ENCODE data around the gene CDKL2.
"Not testable (repeated sequence)": the region's sequence is repeated elsewhere in the genome, so short reads cannot be mapped to it uniquely, and the experiment has no call there.

CDKL2 gene

GRCh38 chr4:75664604-75665003 is 34.3 kb upstream of the CDKL2 start:
- not testable (repeated sequence) for H3K27me3 ChIP-seq (ENCODE audit: control insufficient read depth, insufficient read depth, low read length); H3K4me2 ChIP-seq (ENCODE audit: low read length); H3K4me3 ChIP-seq (ENCODE audit: low read length); H3K9ac ChIP-seq (ENCODE audit: low read depth, low read length); H3K4me1 ChIP-seq (ENCODE audit: control insufficient read depth, insufficient read depth, low read length); H3K9me3 ChIP-seq (replicated peaks; ENCODE audit: low read length); H3K36me3 ChIP-seq (ENCODE audit: insufficient read depth, low read length)

- Histone ChIP-seq H3K27me3 (ENCODE audit: control insufficient read depth, insufficient read depth, low read length) (no peaks in the 10 kb centered on the region), H3K36me3 (ENCODE audit: insufficient read depth, low read length) (peaks cover 15% of the 10 kb centered on the region), H3K4me3 (ENCODE audit: low read length) (no peak overlapping the region), H3K9me3 (replicated peaks; ENCODE audit: low read length) (no peaks in the 10 kb centered on the region), H3K4me1 (ENCODE audit: control insufficient read depth, insufficient read depth, low read length) (peaks cover 10% of the 10 kb centered on the region), H3K9ac (ENCODE audit: low read depth, low read length) (no peak overlapping the region), H3K4me2 (ENCODE audit: low read length) (no peak overlapping the region)
Observed at GRCh38 chr4:75662626-75663025, 32.3 kb upstream of the CDKL2 start.

- H3K9ac ChIP-seq (ENCODE audit: low read depth, low read length), result no peak overlapping the region
- H3K4me1 ChIP-seq (ENCODE audit: control insufficient read depth, insufficient read depth, low read length), result peaks cover 5% of the 10 kb centered on the region
Observed at GRCh38 chr4:75660491-75660890, 30.2 kb upstream of the CDKL2 start.

GRCh38 chr4:75659512-75660031 is 29.2 kb upstream of the CDKL2 start:
- H3K4me1 ChIP-seq (ENCODE audit: control insufficient read depth, insufficient read depth, low read length), result peaks cover 5% of the 10 kb centered on the region
- H3K4me2 ChIP-seq (ENCODE audit: low read length), result no peak overlapping the region
- peaks cover 39% of the 10 kb centered on the region for H3K36me3 ChIP-seq (ENCODE audit: insufficient read depth, low read length)
- no peaks in the 10 kb centered on the region for H3K27me3 ChIP-seq (ENCODE audit: control insufficient read depth, insufficient read depth, low read length)
- no peaks in the 10 kb centered on the region for H3K9me3 ChIP-seq (replicated peaks; ENCODE audit: low read length)
- H3K4me3 ChIP-seq (ENCODE audit: low read length), result no peak overlapping the region
- H3K9ac ChIP-seq (ENCODE audit: low read depth, low read length), result no peak overlapping the region

More at GRCh38 chr4:75660491-75660890, 30.2 kb upstream of the CDKL2 start:
- Histone ChIP-seq H3K4me2 (ENCODE audit: low read length) (no peak overlapping the region), H3K4me3 (ENCODE audit: low read length) (no peak overlapping the region), H3K36me3 (ENCODE audit: insufficient read depth, low read length) (peaks cover 30% of the 10 kb centered on the region), H3K9me3 (replicated peaks; ENCODE audit: low read length) (no peaks in the 10 kb centered on the region), H3K27me3 (ENCODE audit: control insufficient read depth, insufficient read depth, low read length) (no peaks in the 10 kb centered on the region)

- Histone ChIP-seq H3K4me1 (ENCODE audit: control insufficient read depth, insufficient read depth, low read length) (peaks cover 5% of the 10 kb centered on the region), H3K4me2 (ENCODE audit: low read length) (no peak overlapping the region), H3K4me3 (ENCODE audit: low read length) (no peak overlapping the region), H3K27me3 (ENCODE audit: control insufficient read depth, insufficient read depth, low read length) (no peaks in the 10 kb centered on the region), H3K36me3 (ENCODE audit: insufficient read depth, low read length) (peaks cover 44% of the 10 kb centered on the region), H3K9me3 (replicated peaks; ENCODE audit: low read length) (no peaks in the 10 kb centered on the region), H3K9ac (ENCODE audit: low read depth, low read length) (no peak overlapping the region)
Observed at GRCh38 chr4:75658876-75659275, 28.5 kb upstream of the CDKL2 start.

GRCh38 chr4:75655562-75655961 is 25.2 kb upstream of the CDKL2 start:
- Histone ChIP-seq H3K36me3 (ENCODE audit: insufficient read depth, low read length) (peaks cover 67% of the 10 kb centered on the region), H3K4me1 (ENCODE audit: control insufficient read depth, insufficient read depth, low read length) (peaks cover 5% of the 10 kb centered on the region)

GRCh38 chr4:75654905-75655304 is 24.6 kb upstream of the CDKL2 start:
- H3K27me3 ChIP-seq (ENCODE audit: control insufficient read depth, insufficient read depth, low read length), result no peaks in the 10 kb centered on the region
- H3K9me3 ChIP-seq (replicated peaks; ENCODE audit: low read length), result no peaks in the 10 kb centered on the region
- H3K4me1 ChIP-seq (ENCODE audit: control insufficient read depth, insufficient read depth, low read length), result peaks cover 5% of the 10 kb centered on the region
- no peak overlapping the region for H3K4me3 ChIP-seq (ENCODE audit: low read length)
- peaks cover 70% of the 10 kb centered on the region for H3K36me3 ChIP-seq (ENCODE audit: insufficient read depth, low read length)
- H3K9ac ChIP-seq (ENCODE audit: low read depth, low read length), result no peak overlapping the region
- no peak overlapping the region for H3K4me2 ChIP-seq (ENCODE audit: low read length)

More at GRCh38 chr4:75655562-75655961, 25.2 kb upstream of the CDKL2 start:
- H3K9me3 ChIP-seq (replicated peaks; ENCODE audit: low read length), result no peaks in the 10 kb centered on the region
- H3K27me3 ChIP-seq (ENCODE audit: control insufficient read depth, insufficient read depth, low read length), result no peaks in the 10 kb centered on the region
- no peak overlapping the region for H3K4me3 ChIP-seq (ENCODE audit: low read length)
- H3K4me2 ChIP-seq (ENCODE audit: low read length), result no peak overlapping the region
- no peak overlapping the region for H3K9ac ChIP-seq (ENCODE audit: low read depth, low read length)

- peaks cover 3% of the 10 kb centered on the region for H3K4me1 ChIP-seq (ENCODE audit: control insufficient read depth, insufficient read depth, low read length)
- H3K4me3 ChIP-seq (ENCODE audit: low read length), result no peak overlapping the region
- no peaks in the 10 kb centered on the region for H3K27me3 ChIP-seq (ENCODE audit: control insufficient read depth, insufficient read depth, low read length)
- H3K9me3 ChIP-seq (replicated peaks; ENCODE audit: low read length), result no peaks in the 10 kb centered on the region
- no peak overlapping the region for H3K9ac ChIP-seq (ENCODE audit: low read depth, low read length)
- H3K4me2 ChIP-seq (ENCODE audit: low read length), result no peak overlapping the region
- H3K36me3 ChIP-seq (ENCODE audit: insufficient read depth, low read length), result peaks cover 73% of the 10 kb centered on the region
Observed at GRCh38 chr4:75653845-75654503, 23.6 kb upstream of the CDKL2 start.

GRCh38 chr4:75644095-75644494 is 13.8 kb upstream of the CDKL2 start:
- no peaks in the 10 kb centered on the region for H3K4me1 ChIP-seq (ENCODE audit: control insufficient read depth, insufficient read depth, low read length)
- no peaks in the 10 kb centered on the region for H3K27me3 ChIP-seq (ENCODE audit: control insufficient read depth, insufficient read depth, low read length)
- no peak overlapping the region for H3K4me3 ChIP-seq (ENCODE audit: low read length)
- no peaks in the 10 kb centered on the region for H3K9me3 ChIP-seq (replicated peaks; ENCODE audit: low read length)
- H3K9ac ChIP-seq (ENCODE audit: low read depth, low read length), result no peak overlapping the region
- peaks cover 63% of the 10 kb centered on the region for H3K36me3 ChIP-seq (ENCODE audit: insufficient read depth, low read length)
- no peak overlapping the region for H3K4me2 ChIP-seq (ENCODE audit: low read length)

GRCh38 chr4:75643651-75644050 is 13.3 kb upstream of the CDKL2 start:
- H3K4me3 ChIP-seq (ENCODE audit: low read length), result no peak overlapping the region
- H3K9ac ChIP-seq (ENCODE audit: low read depth, low read length), result no peak overlapping the region
- no peaks in the 10 kb centered on the region for H3K27me3 ChIP-seq (ENCODE audit: control insufficient read depth, insufficient read depth, low read length)
- H3K9me3 ChIP-seq (replicated peaks; ENCODE audit: low read length), result no peaks in the 10 kb centered on the region
- peaks cover 60% of the 10 kb centered on the region for H3K36me3 ChIP-seq (ENCODE audit: insufficient read depth, low read length)
- H3K4me2 ChIP-seq (ENCODE audit: low read length), result no peak overlapping the region
- no peaks in the 10 kb centered on the region for H3K4me1 ChIP-seq (ENCODE audit: control insufficient read depth, insufficient read depth, low read length)

- peaks cover 19% of the 10 kb centered on the region for H3K36me3 ChIP-seq (ENCODE audit: insufficient read depth, low read length)
- H3K9me3 ChIP-seq (replicated peaks; ENCODE audit: low read length), result no peaks in the 10 kb centered on the region
- no peak overlapping the region for H3K9ac ChIP-seq (ENCODE audit: low read depth, low read length)
- H3K27me3 ChIP-seq (ENCODE audit: control insufficient read depth, insufficient read depth, low read length), result no peaks in the 10 kb centered on the region
- H3K4me2 ChIP-seq (ENCODE audit: low read length), result no peak overlapping the region
- H3K4me3 ChIP-seq (ENCODE audit: low read length), result no peak overlapping the region
- peaks cover 8% of the 10 kb centered on the region for H3K4me1 ChIP-seq (ENCODE audit: control insufficient read depth, insufficient read depth, low read length)
Observed at GRCh38 chr4:75639124-75639695, 8.9 kb upstream of the CDKL2 start.

- no peak overlapping the region for H3K9ac ChIP-seq (ENCODE audit: low read depth, low read length)
- no peak overlapping the region for H3K4me2 ChIP-seq (ENCODE audit: low read length)
- peaks cover 11% of the 10 kb centered on the region for H3K36me3 ChIP-seq (ENCODE audit: insufficient read depth, low read length)
- peaks cover 9% of the 10 kb centered on the region for H3K4me1 ChIP-seq (ENCODE audit: control insufficient read depth, insufficient read depth, low read length)
- H3K27me3 ChIP-seq (ENCODE audit: control insufficient read depth, insufficient read depth, low read length), result no peaks in the 10 kb centered on the region
- H3K9me3 ChIP-seq (replicated peaks; ENCODE audit: low read length), result no peaks in the 10 kb centered on the region
- no peak overlapping the region for H3K4me3 ChIP-seq (ENCODE audit: low read length)
Observed at GRCh38 chr4:75637827-75638226, 7.5 kb upstream of the CDKL2 start.

Data from skeletal muscle satellite cell (primary cell).